Activated T-helper 2 cell treated with anti-CD3 and anti-CD28 coated beads, Interferon-gamma antibody, Interleukin-2, Interleukin-4, amounts not matched to agents 10 μg/mL and 5 μg/mL and 100 μg/mL, durations not matched to agents 14 hours and 24 hours and 36 hours (primary cell): ENCODE measurements around the gene HS3ST4. TPM values are rescaled to one million over a fixed set of nuclear protein-coding genes. Genes with fewer than 3 reads are reported as not detected.
"Not testable (repeated sequence)": the region's sequence is repeated elsewhere in the genome, so short reads cannot be mapped to it uniquely, and the experiment has no call there.

Experiments
- DNase-seq: peaks from one replicate; pipeline ENCODE4 v3.0.0; 2021; ENCODE audit warnings: low spot score
- H3K27ac Mint-ChIP-seq: one replicate; pipeline ENCODE4 v1.8.0; 2021; ENCODE audit warnings: mixed read lengths
- H3K27me3 Mint-ChIP-seq: one replicate; pipeline ENCODE4 v1.8.0; 2021; ENCODE audit warnings: low read depth, mixed read lengths
- H3K36me3 Mint-ChIP-seq: one replicate; pipeline ENCODE4 v1.8.0; 2021; ENCODE audit warnings: low read depth, mixed read lengths
- H3K4me1 Mint-ChIP-seq: one replicate; pipeline ENCODE4 v1.8.0; 2021; ENCODE audit warnings: low read depth, mixed read lengths
- H3K4me3 Mint-ChIP-seq: one replicate; pipeline ENCODE4 v1.8.0; 2021; ENCODE audit warnings: low read depth, mild to moderate bottlenecking, moderate library complexity, mixed read lengths
- H3K9me3 Mint-ChIP-seq: one replicate; pipeline ENCODE4 v1.8.0; 2021; ENCODE audit warnings: mixed read lengths
- intact Hi-C: fragments of 100-400 bp; cut with micrococcal nuclease; formaldehyde crosslinking; loops from one replicate; pipeline ENCODE4 v1.15.1; 2023
- total RNA-seq: library from RNA; stranded (reverse); gene quantifications from 2 replicates; pipeline ENCODE4 v1.2.3, GENCODE V29; 2022

The HS3ST4 gene
- total RNA-seq, 1 donor from 2014 or later = not detected

- Mint-ChIP-seq H3K9me3 (peaks cover 6% of the 10 kb centered on the region), H3K4me3 (no peak overlapping the region), H3K36me3 (no peaks in the 10 kb centered on the region)
Measured at GRCh38 chr16:25748092-25748654, 56.4 kb downstream of the HS3ST4 start.

DNA sequence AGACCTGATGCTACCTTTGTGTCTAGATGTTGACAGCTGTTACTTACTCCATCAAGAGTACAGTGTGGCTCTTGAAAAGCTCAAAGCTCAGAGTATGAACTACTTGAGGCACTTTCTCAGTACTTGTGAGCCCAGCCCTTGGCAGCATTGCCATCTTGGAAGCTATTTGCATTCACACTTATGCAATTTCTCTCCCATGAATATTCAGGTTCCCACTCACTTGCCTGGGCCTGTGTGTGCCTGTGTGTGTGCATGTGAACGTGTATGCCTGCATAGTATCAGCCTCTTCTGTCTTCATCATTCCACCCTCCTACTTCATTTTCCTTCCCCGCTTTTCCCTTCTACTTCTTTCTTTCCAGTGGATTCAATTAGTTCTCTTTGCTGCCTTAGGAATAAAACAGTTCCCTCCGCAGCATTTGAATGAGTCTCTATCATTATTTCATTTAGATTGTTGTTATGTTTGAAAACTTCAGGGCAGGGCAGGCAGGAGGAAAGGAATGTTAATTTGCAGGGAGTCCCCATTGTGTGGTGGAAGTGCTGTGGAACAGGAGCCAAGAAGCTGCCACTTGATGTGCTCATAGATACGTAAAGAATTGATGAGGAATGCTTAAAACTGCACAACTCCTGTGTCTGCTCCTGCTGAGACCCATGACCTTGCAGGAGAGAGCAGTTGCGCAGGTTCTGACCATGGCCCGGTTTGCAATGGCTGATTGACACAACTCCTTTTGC is 58.9 kb downstream of the HS3ST4 start:
- no peak overlapping the region for H3K4me3 Mint-ChIP-seq
- H3K27ac Mint-ChIP-seq = no peak overlapping the region
- no peak for DNase-seq
- no peaks in the 10 kb centered on the region for H3K27me3 Mint-ChIP-seq
- H3K4me1 Mint-ChIP-seq = no peaks in the 10 kb centered on the region
- intact Hi-C loops = no loop called here
- no peaks in the 10 kb centered on the region for H3K36me3 Mint-ChIP-seq
- peaks cover 6% of the 10 kb centered on the region for H3K9me3 Mint-ChIP-seq

More at GRCh38 chr16:25748092-25748654, 56.4 kb downstream of the HS3ST4 start:
- intact Hi-C loops = no loop called here
- Mint-ChIP-seq H3K27ac (no peak overlapping the region), H3K27me3 (no peaks in the 10 kb centered on the region), H3K4me1 (no peaks in the 10 kb centered on the region)
- DNase-seq = no peak

DNA sequence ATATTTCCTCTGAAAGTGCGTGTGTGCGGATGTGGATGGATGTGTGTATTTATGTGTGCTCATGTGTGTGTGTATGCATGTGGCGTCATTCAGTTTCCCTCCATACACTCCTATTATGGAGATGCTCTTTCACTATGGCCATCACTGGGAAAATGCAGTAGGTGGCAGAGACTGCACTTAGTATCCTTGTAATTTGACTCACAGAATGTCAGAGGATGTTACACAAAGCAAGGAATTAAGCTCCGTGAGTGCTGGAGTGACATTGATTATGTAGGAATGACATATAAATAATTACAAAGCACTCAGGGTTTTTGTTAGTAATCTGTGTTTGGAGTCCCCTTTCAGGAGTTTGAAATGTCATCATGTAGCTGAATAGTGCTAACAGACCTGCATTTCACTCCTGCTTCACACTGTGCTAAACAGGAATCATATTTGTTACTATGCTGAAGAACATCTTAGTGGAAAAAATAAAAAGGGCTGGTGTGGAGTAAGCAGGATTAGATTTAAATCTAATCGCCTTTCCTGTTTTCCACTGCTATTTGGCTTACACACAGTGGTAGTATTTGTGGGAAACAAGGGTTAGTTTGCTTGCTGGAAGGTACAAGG is 59.6 kb downstream of the HS3ST4 start:
- H3K36me3 Mint-ChIP-seq = no peaks in the 10 kb centered on the region
- H3K27ac Mint-ChIP-seq = no peak overlapping the region
- DNase-seq = no peak
- H3K27me3 Mint-ChIP-seq = no peaks in the 10 kb centered on the region
- intact Hi-C loops = no loop called here
- H3K4me3 Mint-ChIP-seq = no peak overlapping the region
- H3K4me1 Mint-ChIP-seq = no peaks in the 10 kb centered on the region
- no peaks in the 10 kb centered on the region for H3K9me3 Mint-ChIP-seq

GRCh38 chr16:25764466-25764865 is 72.7 kb downstream of the HS3ST4 start:
- Mint-ChIP-seq H3K27ac (no peak overlapping the region), H3K36me3 (no peaks in the 10 kb centered on the region), H3K9me3 (no peaks in the 10 kb centered on the region), H3K4me3 (no peak overlapping the region), H3K4me1 (no peaks in the 10 kb centered on the region), H3K27me3 (no peaks in the 10 kb centered on the region)
- DNase-seq = no peak
- intact Hi-C loops = no loop called here

DNA sequence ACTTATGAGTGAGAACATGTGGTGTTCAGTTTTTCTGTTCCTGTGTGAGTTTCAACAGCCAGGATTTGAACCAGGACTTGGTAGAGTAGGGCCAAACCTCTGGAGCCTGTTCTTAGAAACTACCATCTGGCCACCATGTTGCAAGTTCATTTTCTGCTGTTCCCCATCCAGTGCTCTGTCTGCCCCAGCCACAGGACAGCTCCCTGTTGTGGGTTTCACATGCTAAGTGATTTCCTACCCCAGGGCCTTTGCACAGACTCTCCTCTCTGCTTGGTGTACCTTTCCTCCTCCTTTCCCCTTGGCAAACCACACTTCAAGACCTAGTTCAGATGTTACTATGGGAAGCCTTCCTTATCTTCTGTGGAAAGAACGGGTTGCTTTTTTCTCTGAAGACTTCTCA is 79.5 kb downstream of the HS3ST4 start:
- no peaks in the 10 kb centered on the region for H3K9me3 Mint-ChIP-seq
- H3K4me3 Mint-ChIP-seq = no peak overlapping the region
- no peaks in the 10 kb centered on the region for H3K27me3 Mint-ChIP-seq
- H3K27ac Mint-ChIP-seq = no peak overlapping the region
- DNase-seq = no peak
- no peaks in the 10 kb centered on the region for H3K36me3 Mint-ChIP-seq
- H3K4me1 Mint-ChIP-seq = no peaks in the 10 kb centered on the region
- intact Hi-C loops = no loop called here

DNA sequence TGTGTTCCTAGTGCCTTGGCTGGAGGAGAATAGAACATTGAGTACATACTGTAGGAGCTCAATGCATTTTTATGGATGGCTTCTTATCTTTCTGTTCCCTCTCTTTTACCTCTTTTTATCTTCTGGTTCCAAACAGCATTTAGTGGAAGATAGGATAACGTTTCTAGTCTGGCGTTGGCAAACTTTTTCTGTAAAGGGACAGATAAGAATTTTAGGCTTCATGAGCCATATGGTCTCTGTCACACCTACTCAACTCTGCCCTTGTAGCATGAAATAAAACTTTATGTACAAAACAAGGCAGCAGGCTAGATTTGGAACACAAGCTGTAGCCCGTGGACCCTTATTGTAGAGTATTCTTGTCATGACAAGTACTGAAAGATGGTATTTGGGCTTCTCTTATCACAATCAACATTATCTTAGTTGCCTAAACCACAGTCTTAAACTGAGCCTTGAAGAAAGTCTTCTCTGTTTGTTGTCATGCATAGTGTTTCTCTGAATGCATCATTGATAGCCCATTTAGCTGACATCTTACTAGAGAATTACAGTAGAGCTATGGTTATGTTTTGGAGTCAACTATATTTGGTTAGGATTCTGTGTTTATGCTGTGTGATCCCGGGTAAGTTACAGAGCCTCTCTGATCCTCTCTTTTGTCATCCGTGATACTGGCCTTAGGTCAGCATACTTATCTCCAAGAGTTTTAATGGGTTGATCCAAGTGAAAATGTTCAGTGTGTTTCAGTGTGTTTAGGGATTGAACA is 80.2 kb downstream of the HS3ST4 start:
- no peak for DNase-seq
- Mint-ChIP-seq H3K9me3 (no peaks in the 10 kb centered on the region), H3K27ac (no peak overlapping the region), H3K4me1 (no peaks in the 10 kb centered on the region), H3K4me3 (no peak overlapping the region), H3K36me3 (no peaks in the 10 kb centered on the region), H3K27me3 (no peaks in the 10 kb centered on the region)
- intact Hi-C loops = no loop called here

DNA sequence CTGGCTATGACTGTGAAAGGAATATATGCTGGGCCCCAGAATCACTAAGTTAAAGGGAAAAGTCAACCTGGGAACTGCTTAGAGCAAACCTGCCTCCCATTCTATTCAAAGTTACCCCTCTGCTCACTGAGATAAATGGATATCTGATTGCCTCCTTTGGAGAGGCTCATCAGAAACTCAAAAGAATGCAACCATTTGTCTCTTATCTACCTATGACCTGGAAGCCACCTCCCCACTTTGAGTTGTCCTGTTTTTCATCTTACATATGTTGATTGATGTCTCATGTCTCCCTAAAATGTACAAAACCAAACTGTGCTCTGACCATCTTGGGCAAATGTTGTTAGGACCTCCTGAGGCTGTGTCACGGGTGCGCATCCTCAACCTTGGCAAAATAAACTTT is 84.5 kb downstream of the HS3ST4 start:
- DNase-seq, H3K27ac Mint-ChIP-seq, intact Hi-C loops, H3K9me3 Mint-ChIP-seq, H3K27me3 Mint-ChIP-seq, H3K4me1 Mint-ChIP-seq, H3K4me3 Mint-ChIP-seq, H3K36me3 Mint-ChIP-seq: not testable (repeated sequence)

GRCh38 chr16:25783226-25783625 is 91.5 kb downstream of the HS3ST4 start:
- no peaks in the 10 kb centered on the region for H3K27me3 Mint-ChIP-seq
- no peak overlapping the region for H3K27ac Mint-ChIP-seq
- no peaks in the 10 kb centered on the region for H3K4me1 Mint-ChIP-seq
- H3K4me3 Mint-ChIP-seq = no peak overlapping the region
- intact Hi-C loops = no loop called here
- no peaks in the 10 kb centered on the region for H3K36me3 Mint-ChIP-seq
- no peaks in the 10 kb centered on the region for H3K9me3 Mint-ChIP-seq
- DNase-seq = no peak

GRCh38 chr16:25785361-25785760 is 93.6 kb downstream of the HS3ST4 start:
- no peaks in the 10 kb centered on the region for H3K4me1 Mint-ChIP-seq

DNA sequence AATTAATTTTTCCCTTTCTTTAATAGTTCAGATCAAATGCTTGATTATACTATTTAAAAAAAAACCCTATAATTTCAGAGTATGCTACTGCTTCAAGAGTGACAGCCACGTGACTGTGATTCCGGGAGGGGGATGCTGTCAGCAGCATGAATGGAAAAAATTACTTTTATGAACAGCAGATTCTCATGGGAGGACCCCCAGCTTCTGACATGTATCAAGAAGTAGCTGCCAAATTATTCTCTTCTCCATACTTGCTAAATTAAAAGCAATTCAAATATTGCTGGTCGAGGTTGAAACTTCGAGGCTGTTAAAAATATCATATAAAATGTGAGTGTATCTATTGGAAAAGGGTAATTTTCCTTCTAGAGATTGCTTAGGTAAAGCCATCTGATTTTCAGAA is 95.0 kb downstream of the HS3ST4 start:
- intact Hi-C loops = no loop called here

More at GRCh38 chr16:25785361-25785760, 93.6 kb downstream of the HS3ST4 start:
- DNase-seq = no peak
- Mint-ChIP-seq H3K27me3 (no peaks in the 10 kb centered on the region), H3K4me3 (no peak overlapping the region), H3K36me3 (no peaks in the 10 kb centered on the region), H3K27ac (no peak overlapping the region), H3K9me3 (no peaks in the 10 kb centered on the region)
- intact Hi-C loops = no loop called here

DNA sequence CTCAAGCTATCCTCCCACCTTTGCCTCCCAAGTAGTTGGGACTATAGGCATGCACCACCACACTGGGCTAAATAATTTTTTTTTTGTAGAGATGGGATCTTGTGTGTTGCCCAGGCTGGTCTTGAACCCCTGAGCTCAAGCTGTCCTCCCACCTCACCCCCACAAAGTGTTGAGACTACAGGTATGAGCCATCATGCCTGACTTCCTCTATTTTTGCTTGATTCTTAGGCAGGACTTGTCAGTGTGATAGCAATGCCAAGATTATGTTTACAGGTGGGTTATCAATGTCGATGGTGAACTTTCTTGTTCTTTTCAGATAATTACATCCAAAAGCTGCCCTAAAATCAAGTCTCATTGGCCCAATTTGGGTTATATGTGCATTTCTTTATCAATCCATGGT is 96.9 kb downstream of the HS3ST4 start:
- no peaks in the 10 kb centered on the region for H3K9me3 Mint-ChIP-seq
- no peaks in the 10 kb centered on the region for H3K36me3 Mint-ChIP-seq
- no peak overlapping the region for H3K27ac Mint-ChIP-seq
- H3K4me1 Mint-ChIP-seq = no peaks in the 10 kb centered on the region
- DNase-seq = no peak
- H3K27me3 Mint-ChIP-seq = no peaks in the 10 kb centered on the region
- H3K4me3 Mint-ChIP-seq = no peak overlapping the region
- intact Hi-C loops = no loop called here

More for the DNA sequence above, 95.0 kb downstream of the HS3ST4 start:
- Mint-ChIP-seq H3K9me3 (no peaks in the 10 kb centered on the region), H3K4me3 (no peak overlapping the region), H3K4me1 (no peaks in the 10 kb centered on the region), H3K36me3 (no peaks in the 10 kb centered on the region), H3K27ac (no peak overlapping the region), H3K27me3 (no peaks in the 10 kb centered on the region)
- DNase-seq = no peak

GRCh38 chr16:25796239-25796638 is 104.5 kb downstream of the HS3ST4 start:
- no peak overlapping the region for H3K4me3 Mint-ChIP-seq
- intact Hi-C loops = no loop called here
- no peak for DNase-seq
- no peaks in the 10 kb centered on the region for H3K9me3 Mint-ChIP-seq
- H3K4me1 Mint-ChIP-seq = no peaks in the 10 kb centered on the region
- H3K27me3 Mint-ChIP-seq = no peaks in the 10 kb centered on the region
- no peak overlapping the region for H3K27ac Mint-ChIP-seq
- no peaks in the 10 kb centered on the region for H3K36me3 Mint-ChIP-seq

GRCh38 chr16:25798065-25798464 is 106.3 kb downstream of the HS3ST4 start:
- Mint-ChIP-seq H3K9me3 (no peaks in the 10 kb centered on the region), H3K36me3 (no peaks in the 10 kb centered on the region), H3K27me3 (no peaks in the 10 kb centered on the region), H3K4me3 (no peak overlapping the region), H3K27ac (no peak overlapping the region), H3K4me1 (no peaks in the 10 kb centered on the region)
- no peak for DNase-seq
- intact Hi-C loops = no loop called here
